Gastrocnemius medialis (tissue), 4 donors: Measurements from ENCODE around the gene ATG5. TPM values are rescaled to one million over a fixed set of nuclear protein-coding genes. Genes with fewer than 3 reads are reported as not detected.
"Not testable (repeated sequence)": the region's sequence is repeated elsewhere in the genome, so short reads cannot be mapped to it uniquely, and the experiment has no call there.

Source experiments
- ATAC-seq, 2 donors: fragments of 150-250 bp; one replicate each; pipeline ENCODE4 v1.9.1; 2016
- DNase-seq, 2 donors: peaks; one replicate each; pipeline ENCODE4 v3.0.0-alpha.2; 2019
- H3K27ac ChIP-seq, 4 donors: fragments of 200-600 bp; sonication (generic); 1 replicate in 1 of 4; 2 replicates in 3 of 4; pipeline ENCODE4 v1.5.1; 2016 to 2018; ENCODE audit warnings: mild to moderate bottlenecking in 2 of 4, moderate library complexity in 1 of 4
- H3K27me3 ChIP-seq, 3 donors: fragments of 200-600 bp; sonication (generic) in 2 of 3; 1 replicate in 1 of 3; 2 replicates in 2 of 3; pipeline versions ENCODE4 v1.5.1 to v1.6.0; 2016 to 2019; ENCODE audit warnings: mild to moderate bottlenecking in 1 of 3, moderate library complexity in 1 of 3
- H3K36me3 ChIP-seq, 2 donors: fragments of 200-600 bp; sonication (generic) in 1 of 2; one replicate each; pipeline ENCODE4 v1.5.1; 2017 to 2018
- H3K4me1 ChIP-seq, 2 donors: fragments of 200-600 bp; sonication (generic) in 1 of 2; one replicate each; pipeline ENCODE4 v1.5.1; 2016 to 2017; ENCODE audit warnings: mild to moderate bottlenecking in 2 of 2
- H3K4me3 ChIP-seq, 4 donors: fragments of 200-600 bp; sonication (generic) in 3 of 4; 1 replicate in 1 of 4; 2 replicates in 3 of 4; pipeline ENCODE4 v1.5.1; 2016 to 2019; ENCODE audit warnings: mild to moderate bottlenecking in 2 of 4
- H3K9me3 ChIP-seq, 3 donors: fragments of 200-600 bp; sonication (generic) in 2 of 3; 1 replicate in 1 of 3; 2 replicates in 2 of 3; pipeline ENCODE4 v1.5.1; 2016 to 2019
- POLR2A ChIP-seq, 2 donors: fragments of 450-650 bp; IDR thresholded peaks; one replicate each; pipeline ENCODE4 v1.6.1; 2017; ENCODE audit warnings: antibody characterized with exemption in 2 of 2, mild to moderate bottlenecking in 2 of 2, moderate library complexity in 2 of 2
- in situ Hi-C, 4 donors: fragments of 200-750 bp; cut with MboI; loops; one replicate each; pipeline versions ENCODE4 v1.15.0 to v1.8.0; 2017; ENCODE audit warnings: low sequenced_read_pairs in 4 of 4
- intact Hi-C: fragments of 100-400 bp; cut with DNase I; formaldehyde crosslinking; loops from one replicate; pipeline ENCODE4 v1.15.1; 2023; ENCODE audit warnings: low total_unique reads
- total RNA-seq, 4 donors: library from RNA; depleted of rRNA; stranded (reverse); fragments of >200 nt; gene quantifications; one replicate each; pipeline versions ENCODE4 v1.1.0 to v1.2.3, GENCODE V29; 2016
- TF ChIP-seq, protein P1 (sequence below), 5 experiments: fragments of 450-650 bp in 3 of 5; fragments of 200-600 bp in 2 of 5; sonication (generic) in 2 of 5; IDR thresholded peaks in 4 of 5; conservative IDR thresholded peaks in 1 of 5; 1 replicate in 4 of 5; 2 replicates in 1 of 5; pipeline ENCODE4 v1.5.1; 2016 to 2019; ENCODE audit warnings: antibody characterized with exemption in 5 of 5, mild to moderate bottlenecking in 3 of 5, moderate library complexity in 3 of 5

The ATG5 gene
- total RNA-seq, 4 donors from 2014 or later: 18.9 to 22.3 (median 20.1) TPM

DNA sequence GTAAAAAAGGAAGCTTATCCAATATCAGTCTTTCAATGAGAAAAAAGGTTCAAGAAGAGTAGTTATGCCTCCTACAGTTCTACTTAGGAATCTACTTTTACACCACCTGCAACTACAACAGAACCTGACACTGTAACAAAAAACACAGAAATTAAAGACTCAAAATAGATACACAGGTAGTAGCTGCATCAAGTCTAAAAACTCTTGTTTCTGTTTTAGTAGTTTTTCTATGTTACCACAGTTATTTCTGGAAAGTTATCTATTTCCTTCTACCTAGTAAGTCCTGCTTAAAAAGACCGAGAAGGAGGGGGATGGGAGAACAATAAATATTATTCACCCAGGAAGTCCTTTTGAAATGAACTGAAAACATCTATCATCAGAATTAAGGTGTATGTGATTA, 52.5 kb downstream of the ATG5 start:
- TF ChIP-seq, protein P1, sequence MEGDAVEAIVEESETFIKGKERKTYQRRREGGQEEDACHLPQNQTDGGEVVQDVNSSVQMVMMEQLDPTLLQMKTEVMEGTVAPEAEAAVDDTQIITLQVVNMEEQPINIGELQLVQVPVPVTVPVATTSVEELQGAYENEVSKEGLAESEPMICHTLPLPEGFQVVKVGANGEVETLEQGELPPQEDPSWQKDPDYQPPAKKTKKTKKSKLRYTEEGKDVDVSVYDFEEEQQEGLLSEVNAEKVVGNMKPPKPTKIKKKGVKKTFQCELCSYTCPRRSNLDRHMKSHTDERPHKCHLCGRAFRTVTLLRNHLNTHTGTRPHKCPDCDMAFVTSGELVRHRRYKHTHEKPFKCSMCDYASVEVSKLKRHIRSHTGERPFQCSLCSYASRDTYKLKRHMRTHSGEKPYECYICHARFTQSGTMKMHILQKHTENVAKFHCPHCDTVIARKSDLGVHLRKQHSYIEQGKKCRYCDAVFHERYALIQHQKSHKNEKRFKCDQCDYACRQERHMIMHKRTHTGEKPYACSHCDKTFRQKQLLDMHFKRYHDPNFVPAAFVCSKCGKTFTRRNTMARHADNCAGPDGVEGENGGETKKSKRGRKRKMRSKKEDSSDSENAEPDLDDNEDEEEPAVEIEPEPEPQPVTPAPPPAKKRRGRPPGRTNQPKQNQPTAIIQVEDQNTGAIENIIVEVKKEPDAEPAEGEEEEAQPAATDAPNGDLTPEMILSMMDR (IDR thresholded peaks at IDR 0.05 in 4 of 5, conservative IDR thresholded peaks at IDR 0.05 in 1 of 5): no peak
- TF ChIP-seq POLR2A (IDR thresholded peaks at IDR 0.05): no peak
- intact Hi-C loops: no loop called here
- no peak overlapping the region for H3K4me3 ChIP-seq
- H3K27ac ChIP-seq: no peak overlapping the region
- no peaks in the 10 kb centered on the region for H3K9me3 ChIP-seq
- in situ Hi-C loops: no loop called here
- no peaks in the 10 kb centered on the region for H3K27me3 ChIP-seq
- DNase-seq: no peak
- H3K36me3 ChIP-seq: peaks cover 0 to 5% of the 10 kb centered on the region in 2 donors
- no peaks in the 10 kb centered on the region for H3K4me1 ChIP-seq
- ATAC-seq: no peak

DNA sequence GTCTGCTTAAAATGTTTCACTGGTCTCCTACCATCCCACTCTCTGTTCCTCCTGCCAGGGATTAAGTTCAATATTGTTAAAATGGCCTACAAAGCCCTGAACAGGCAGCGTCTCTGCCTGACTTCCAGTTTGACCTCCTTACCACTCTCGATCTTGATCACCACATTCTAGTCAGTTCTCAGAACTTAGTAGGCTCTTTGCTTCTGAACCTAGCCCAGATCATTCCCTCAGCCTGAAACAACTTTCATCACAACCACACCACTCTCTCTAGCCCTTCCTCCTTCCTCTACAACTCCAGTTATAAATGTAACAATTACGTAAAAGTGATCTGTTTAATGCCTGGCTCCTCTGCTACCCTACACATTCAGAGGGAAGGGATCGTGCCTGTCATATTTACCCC, 53.3 kb downstream of the ATG5 start:
- no peak overlapping the region for H3K27ac ChIP-seq
- H3K27me3 ChIP-seq: no peaks in the 10 kb centered on the region
- no peak overlapping the region for H3K4me3 ChIP-seq
- H3K9me3 ChIP-seq: no peaks in the 10 kb centered on the region
- ATAC-seq: no peak
- TF ChIP-seq, protein P1 (IDR thresholded peaks at IDR 0.05 in 4 of 5, conservative IDR thresholded peaks at IDR 0.05 in 1 of 5): no peak
- TF ChIP-seq POLR2A (IDR thresholded peaks at IDR 0.05): no peak
- in situ Hi-C loops: no loop called here
- no peaks in the 10 kb centered on the region for H3K4me1 ChIP-seq
- intact Hi-C loops: no loop called here
- H3K36me3 ChIP-seq: peaks cover 0 to 5% of the 10 kb centered on the region in 2 donors
- no peak for DNase-seq

DNA sequence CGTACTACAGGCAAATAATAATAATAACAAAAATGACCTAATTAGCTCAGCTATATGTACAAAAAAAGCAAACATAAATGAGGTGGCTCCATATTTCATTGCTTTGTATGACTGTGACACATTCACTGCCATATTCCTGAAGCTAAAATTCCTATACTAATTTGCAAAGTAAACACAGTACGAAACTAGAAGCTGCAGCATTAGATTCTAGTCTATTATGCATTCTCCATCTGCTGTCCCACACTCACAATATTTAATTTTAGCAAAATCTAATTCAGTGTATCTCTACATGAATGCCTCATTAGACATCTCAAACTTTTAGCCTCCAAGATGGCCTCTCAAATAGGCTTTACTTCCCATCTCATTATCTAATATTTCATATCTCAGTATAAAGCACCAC, 55.1 kb downstream of the ATG5 start:
- Histone ChIP-seq H3K4me1 (no peaks in the 10 kb centered on the region), H3K27ac (no peak overlapping the region), H3K4me3 (no peak overlapping the region), H3K36me3 (peaks cover 0 to 5% of the 10 kb centered on the region in 2 donors), H3K27me3 (no peaks in the 10 kb centered on the region), H3K9me3 (peaks cover 0 to 3% (median 0%) of the 10 kb centered on the region in 3 donors)
- ATAC-seq: no peak
- in situ Hi-C loops (no loop called here), intact Hi-C loops (no loop called here)
- no peak for DNase-seq
- TF ChIP-seq POLR2A (IDR thresholded peaks at IDR 0.05): no peak
- TF ChIP-seq, protein P1 (IDR thresholded peaks at IDR 0.05 in 4 of 5, conservative IDR thresholded peaks at IDR 0.05 in 1 of 5): no peak

DNA sequence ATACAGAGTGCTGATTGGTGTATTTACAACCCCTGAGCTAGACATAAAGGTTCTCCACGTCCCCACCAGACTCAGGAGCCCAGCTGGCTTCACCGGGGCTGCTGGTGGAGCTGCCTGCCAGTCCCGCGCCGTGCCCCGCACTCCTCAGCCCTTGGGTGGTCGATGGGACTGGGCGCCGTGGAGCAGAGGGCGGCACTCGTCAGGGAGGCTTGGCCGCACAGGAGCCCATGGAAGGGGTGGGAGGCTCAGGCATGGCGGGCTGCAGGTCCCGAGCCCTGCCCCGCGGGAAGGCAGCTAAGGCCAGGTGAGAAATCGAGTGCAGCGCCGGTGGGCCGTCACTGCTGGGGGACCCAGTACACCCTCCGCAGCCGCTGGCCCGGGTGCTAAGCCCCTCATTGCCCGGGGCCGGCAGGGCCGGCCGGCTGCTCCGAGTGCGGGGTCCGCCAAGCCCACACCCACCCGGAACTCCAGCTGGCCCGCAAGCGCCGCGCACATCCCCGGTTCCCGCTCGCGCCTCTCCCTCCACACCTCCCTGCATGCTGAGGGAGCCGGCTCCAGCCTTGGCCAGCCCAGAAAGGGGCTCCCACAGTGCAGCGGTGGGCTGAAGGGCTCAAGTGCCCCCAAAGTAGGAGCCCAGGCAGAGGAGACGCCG, 56.2 kb downstream of the ATG5 start:
- H3K4me1 ChIP-seq, H3K9me3 ChIP-seq, H3K27me3 ChIP-seq, in situ Hi-C loops, H3K36me3 ChIP-seq, H3K4me3 ChIP-seq, DNase-seq, ATAC-seq, intact Hi-C loops, H3K27ac ChIP-seq: not testable (repeated sequence)

DNA sequence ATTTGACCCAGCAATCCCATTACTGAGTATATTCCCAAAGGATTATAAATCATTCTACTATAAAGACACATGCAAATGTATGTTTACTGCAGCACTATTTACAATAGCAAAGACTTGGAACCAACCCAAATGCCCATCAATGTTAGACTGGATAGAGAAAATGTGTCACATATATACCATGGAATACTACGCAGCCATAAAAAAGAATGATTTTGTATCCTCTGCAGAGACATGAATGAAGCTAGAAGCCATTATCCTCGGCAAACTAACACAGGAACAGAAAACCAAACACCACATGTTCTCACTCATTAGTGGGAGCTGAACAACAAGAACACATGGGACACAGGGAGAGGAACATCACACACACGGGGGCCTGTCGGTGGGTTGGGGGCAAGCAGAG, 57.1 kb downstream of the ATG5 start:
- ATAC-seq, H3K4me1 ChIP-seq, in situ Hi-C loops, intact Hi-C loops, H3K27ac ChIP-seq, H3K27me3 ChIP-seq, H3K36me3 ChIP-seq, H3K9me3 ChIP-seq, H3K4me3 ChIP-seq, DNase-seq: not testable (repeated sequence)

DNA sequence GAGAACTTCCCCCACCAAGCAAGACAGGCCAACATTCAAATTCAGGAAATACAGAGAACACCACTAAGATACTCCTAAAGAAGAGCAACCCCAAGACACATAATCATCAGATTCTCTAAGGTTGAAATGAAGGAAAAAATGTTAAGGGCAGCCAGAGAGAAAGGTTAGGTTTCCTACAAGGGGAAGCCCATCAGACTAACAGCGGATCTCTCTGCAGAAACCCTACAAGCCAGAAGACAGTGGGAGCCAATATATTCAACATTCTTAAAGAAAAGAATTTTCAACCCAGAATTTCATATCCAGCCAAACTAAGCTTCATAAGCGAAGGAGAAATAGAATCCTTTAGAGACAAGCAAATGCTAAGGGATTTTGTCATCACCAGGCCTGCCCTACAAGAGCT, 61.1 kb downstream of the ATG5 start:
- H3K9me3 ChIP-seq, H3K4me1 ChIP-seq, ATAC-seq, intact Hi-C loops, H3K27ac ChIP-seq, DNase-seq, H3K27me3 ChIP-seq, H3K4me3 ChIP-seq, in situ Hi-C loops, H3K36me3 ChIP-seq: not testable (repeated sequence)

DNA sequence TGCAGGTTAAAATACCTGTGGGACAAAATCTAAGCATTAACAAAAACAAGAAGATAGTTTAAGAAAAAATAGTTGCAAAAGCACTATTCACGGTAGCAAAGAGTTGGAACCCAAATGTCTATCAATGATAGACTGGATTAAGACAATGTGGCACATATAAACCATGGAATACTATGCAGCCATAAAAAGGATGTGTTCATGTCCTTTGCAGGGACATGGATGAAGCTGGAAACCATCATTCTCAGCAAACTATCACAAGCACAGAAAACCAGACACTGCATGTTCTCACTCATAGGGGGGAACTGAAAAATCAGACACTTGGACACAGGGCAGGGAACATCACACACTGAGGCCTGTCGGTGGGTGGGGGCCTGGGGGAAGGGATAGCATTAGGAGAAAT, 65.8 kb downstream of the ATG5 start:
- H3K4me3 ChIP-seq, H3K9me3 ChIP-seq, H3K36me3 ChIP-seq, in situ Hi-C loops, H3K27me3 ChIP-seq, intact Hi-C loops, H3K27ac ChIP-seq, ATAC-seq, DNase-seq: not testable (repeated sequence)
- peaks cover 12 to 19% of the 10 kb centered on the region in 2 donors for H3K4me1 ChIP-seq
